ENCODE results near the gene SDK1. TPM values are rescaled to one million over a fixed set of nuclear protein-coding genes. Genes with fewer than 3 reads are reported as not detected.

SDK1 gene
- total RNA-seq, 1 donor from 2014 or later = 3.9 TPM

- no peak for DNase-seq (ENCODE audit: low read depth)
- H3K4me3 ChIP-seq (ENCODE audit: low read depth, low read length) = no peak overlapping the region
- H3K36me3 ChIP-seq (ENCODE audit: control insufficient read depth, insufficient read depth, low read length) = no peaks in the 10 kb centered on the region
- H3K27me3 ChIP-seq (ENCODE audit: control insufficient read depth, insufficient read depth, low read length) = no peaks in the 10 kb centered on the region
- TF ChIP-seq, protein P1, sequence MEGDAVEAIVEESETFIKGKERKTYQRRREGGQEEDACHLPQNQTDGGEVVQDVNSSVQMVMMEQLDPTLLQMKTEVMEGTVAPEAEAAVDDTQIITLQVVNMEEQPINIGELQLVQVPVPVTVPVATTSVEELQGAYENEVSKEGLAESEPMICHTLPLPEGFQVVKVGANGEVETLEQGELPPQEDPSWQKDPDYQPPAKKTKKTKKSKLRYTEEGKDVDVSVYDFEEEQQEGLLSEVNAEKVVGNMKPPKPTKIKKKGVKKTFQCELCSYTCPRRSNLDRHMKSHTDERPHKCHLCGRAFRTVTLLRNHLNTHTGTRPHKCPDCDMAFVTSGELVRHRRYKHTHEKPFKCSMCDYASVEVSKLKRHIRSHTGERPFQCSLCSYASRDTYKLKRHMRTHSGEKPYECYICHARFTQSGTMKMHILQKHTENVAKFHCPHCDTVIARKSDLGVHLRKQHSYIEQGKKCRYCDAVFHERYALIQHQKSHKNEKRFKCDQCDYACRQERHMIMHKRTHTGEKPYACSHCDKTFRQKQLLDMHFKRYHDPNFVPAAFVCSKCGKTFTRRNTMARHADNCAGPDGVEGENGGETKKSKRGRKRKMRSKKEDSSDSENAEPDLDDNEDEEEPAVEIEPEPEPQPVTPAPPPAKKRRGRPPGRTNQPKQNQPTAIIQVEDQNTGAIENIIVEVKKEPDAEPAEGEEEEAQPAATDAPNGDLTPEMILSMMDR (IDR thresholded peaks at IDR 0.05; ENCODE audit: insufficient read depth, low read length, poor library complexity, severe bottlenecking) = no peak
These were observed 3.1 kb downstream of the SDK1 start for GRCh38 chr7:3304131-3304530.

DNA sequence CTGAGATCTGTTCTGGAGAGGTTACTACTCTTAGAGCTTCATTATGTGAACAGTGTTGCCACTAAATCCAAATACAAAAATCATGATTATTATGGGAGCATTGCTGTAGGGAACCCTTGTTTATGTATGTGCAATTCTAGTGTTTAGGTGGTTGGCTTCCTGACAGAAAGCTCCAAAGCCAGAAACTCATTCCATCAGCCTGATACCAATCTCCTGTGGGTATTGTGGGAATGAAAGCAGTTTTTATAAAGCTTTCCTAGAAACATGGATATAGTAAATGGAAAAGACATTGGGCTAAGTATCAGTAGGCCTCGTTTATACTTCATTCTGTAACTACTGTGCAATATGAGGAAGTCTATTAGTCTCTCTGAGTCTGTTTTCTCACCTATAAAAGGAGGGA lies 6.4 kb downstream of the SDK1 start:
- Histone ChIP-seq H3K36me3 (ENCODE audit: control insufficient read depth, insufficient read depth, low read length) (no peaks in the 10 kb centered on the region), H3K27me3 (ENCODE audit: control insufficient read depth, insufficient read depth, low read length) (no peaks in the 10 kb centered on the region), H3K4me3 (ENCODE audit: low read depth, low read length) (no peak overlapping the region)
- TF ChIP-seq, protein P1 (IDR thresholded peaks at IDR 0.05; ENCODE audit: insufficient read depth, low read length, poor library complexity, severe bottlenecking) = no peak
- no peak for DNase-seq (ENCODE audit: low read depth)

GRCh38 chr7:3309140-3309539 lies 8.1 kb downstream of the SDK1 start:
- TF ChIP-seq, protein P1 (IDR thresholded peaks at IDR 0.05; ENCODE audit: insufficient read depth, low read length, poor library complexity, severe bottlenecking) = no peak
- no peaks in the 10 kb centered on the region for H3K36me3 ChIP-seq (ENCODE audit: control insufficient read depth, insufficient read depth, low read length)
- no peaks in the 10 kb centered on the region for H3K27me3 ChIP-seq (ENCODE audit: control insufficient read depth, insufficient read depth, low read length)
- H3K4me3 ChIP-seq (ENCODE audit: low read depth, low read length) = no peak overlapping the region
- no peak for DNase-seq (ENCODE audit: low read depth)

DNA sequence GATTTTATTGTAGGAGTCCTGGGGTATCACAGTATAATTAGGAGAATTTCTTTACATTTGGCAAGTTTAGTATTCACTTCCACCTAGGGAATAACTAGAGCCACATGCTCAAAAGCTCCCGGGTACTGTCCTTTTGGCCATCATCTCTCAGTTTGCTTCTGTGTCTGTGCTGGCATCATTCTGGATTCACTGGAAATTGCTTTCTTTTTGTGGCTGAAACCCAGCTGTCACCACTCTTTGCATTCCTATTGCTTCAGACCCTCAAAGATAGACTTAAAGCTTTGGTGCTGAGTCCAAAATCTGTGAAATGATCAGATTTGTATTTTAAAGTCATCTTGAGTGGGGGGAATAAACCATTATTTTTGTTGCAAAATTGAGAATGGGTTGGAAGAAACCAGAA lies 8.9 kb downstream of the SDK1 start:
- TF ChIP-seq, protein P1 (IDR thresholded peaks at IDR 0.05; ENCODE audit: insufficient read depth, low read length, poor library complexity, severe bottlenecking) = no peak
- DNase-seq (ENCODE audit: low read depth) = no peak
- no peaks in the 10 kb centered on the region for H3K36me3 ChIP-seq (ENCODE audit: control insufficient read depth, insufficient read depth, low read length)
- H3K4me3 ChIP-seq (ENCODE audit: low read depth, low read length) = no peak overlapping the region
- H3K27me3 ChIP-seq (ENCODE audit: control insufficient read depth, insufficient read depth, low read length) = no peaks in the 10 kb centered on the region

DNA sequence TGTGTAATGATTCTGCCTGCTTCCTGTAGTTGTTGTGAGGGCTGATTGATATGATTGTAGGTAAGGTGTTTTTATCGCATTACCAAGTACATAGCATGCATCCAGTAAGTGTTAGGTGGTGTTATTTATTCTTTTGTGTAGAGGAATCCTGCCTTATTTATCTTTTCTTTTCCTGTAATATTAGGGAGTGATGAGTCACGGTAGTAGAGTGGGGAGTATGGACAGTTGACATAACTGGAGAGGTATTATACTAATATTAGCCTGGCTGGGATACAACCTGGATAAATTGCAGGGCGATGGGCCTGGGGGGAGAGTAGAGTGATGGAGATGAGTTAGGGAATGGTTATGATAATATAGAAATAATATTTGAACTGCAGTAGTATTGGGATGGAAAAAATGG lies 9.8 kb downstream of the SDK1 start:
- Histone ChIP-seq H3K27me3 (ENCODE audit: control insufficient read depth, insufficient read depth, low read length) (no peaks in the 10 kb centered on the region), H3K36me3 (ENCODE audit: control insufficient read depth, insufficient read depth, low read length) (no peaks in the 10 kb centered on the region), H3K4me3 (ENCODE audit: low read depth, low read length) (no peak overlapping the region)
- no peak for DNase-seq (ENCODE audit: low read depth)
- TF ChIP-seq, protein P1 (IDR thresholded peaks at IDR 0.05; ENCODE audit: insufficient read depth, low read length, poor library complexity, severe bottlenecking) = no peak

- Histone ChIP-seq H3K36me3 (ENCODE audit: control insufficient read depth, insufficient read depth, low read length) (no peaks in the 10 kb centered on the region), H3K4me3 (ENCODE audit: low read depth, low read length) (no peak overlapping the region), H3K27me3 (ENCODE audit: control insufficient read depth, insufficient read depth, low read length) (no peaks in the 10 kb centered on the region)
- TF ChIP-seq, protein P1 (IDR thresholded peaks at IDR 0.05; ENCODE audit: insufficient read depth, low read length, poor library complexity, severe bottlenecking) = no peak
- no peak for DNase-seq (ENCODE audit: low read depth)
These were observed 11.5 kb downstream of the SDK1 start for GRCh38 chr7:3312583-3312982.

Measured in kidney epithelial cell (primary cell).